GM23338 (cell line): ENCODE results near the gene YES1.

ENCODE experiments used
- CREB1 ChIP-seq: fragments of 250-450 bp; sonication (Bioruptor Pico); IDR thresholded peaks from 2 replicates; pipeline ENCODE4 v1.5.0; 2020; ENCODE audit warnings: low read depth, mild to moderate bottlenecking, moderate library complexity
- EZH2 ChIP-seq: fragments of 200-600 bp; sonication (generic); IDR thresholded peaks from one replicate; pipeline ENCODE4 v1.8.0; 2017; ENCODE audit warnings: antibody characterized with exemption, mild to moderate bottlenecking, low read depth; ENCODE audit not compliant: unreplicated experiment
- EZH2phosphoT487 ChIP-seq: fragments of 200-600 bp; sonication (generic); IDR thresholded peaks from one replicate; pipeline ENCODE4 v1.8.1; 2018; ENCODE audit warnings: antibody characterized with exemption; ENCODE audit not compliant: unreplicated experiment
- JUNB ChIP-seq: IDR thresholded peaks from one replicate; pipeline ENCODE4 v1.6.1; 2016; ENCODE audit warnings: antibody characterized with exemption; ENCODE audit not compliant: unreplicated experiment
- NANOG ChIP-seq: IDR thresholded peaks from 2 replicates; pipeline ENCODE4 v1.6.1; 2016; ENCODE audit warnings: antibody characterized with exemption, borderline replicate concordance
- POLR2AphosphoS5 ChIP-seq: IDR thresholded peaks from 2 replicates; pipeline ENCODE4 v1.6.1; 2016; ENCODE audit warnings: antibody characterized with exemption, low read depth
- REST ChIP-seq: IDR thresholded peaks from one replicate; pipeline ENCODE4 v1.6.1; 2018; ENCODE audit warnings: antibody characterized with exemption; ENCODE audit not compliant: unreplicated experiment
- STAT1 ChIP-seq: IDR thresholded peaks from one replicate; pipeline ENCODE4 v1.6.1; 2016; ENCODE audit warnings: antibody characterized with exemption; ENCODE audit not compliant: unreplicated experiment
- ZNF114 ChIP-seq: fragments of 250-450 bp; sonication (Bioruptor Pico); IDR thresholded peaks from 2 replicates; pipeline ENCODE4 v1.5.0; 2020; ENCODE audit warnings: mild to moderate bottlenecking, moderate library complexity
- ZNF331 ChIP-seq: fragments of 250-450 bp; sonication (Bioruptor Pico); IDR thresholded peaks from 2 replicates; pipeline ENCODE4 v1.5.0; 2020; ENCODE audit warnings: low read depth, mild to moderate bottlenecking, moderate library complexity
- TF ChIP-seq, protein P1 (sequence below), 2 experiments: fragments of 200-600 bp in 1 of 2; sonication (generic) in 1 of 2; conservative IDR thresholded peaks; 2 replicates each; pipeline versions ENCODE4 v1.5.1 to v1.6.1; 2016 to 2017; ENCODE audit warnings: antibody characterized with exemption in 2 of 2, low read depth in 2 of 2, mild to moderate bottlenecking in 2 of 2, moderate library complexity in 1 of 2
- TF ChIP-seq, protein P2 (sequence below): IDR thresholded peaks from 2 replicates; pipeline ENCODE4 v1.6.1; 2016; ENCODE audit warnings: antibody characterized with exemption
- TF ChIP-seq, protein P3 (sequence below): fragments of 250-450 bp; sonication (Bioruptor Pico); IDR thresholded peaks from 2 replicates; pipeline ENCODE4 v1.5.0; 2020; ENCODE audit warnings: mild to moderate bottlenecking, moderate library complexity

DNA sequence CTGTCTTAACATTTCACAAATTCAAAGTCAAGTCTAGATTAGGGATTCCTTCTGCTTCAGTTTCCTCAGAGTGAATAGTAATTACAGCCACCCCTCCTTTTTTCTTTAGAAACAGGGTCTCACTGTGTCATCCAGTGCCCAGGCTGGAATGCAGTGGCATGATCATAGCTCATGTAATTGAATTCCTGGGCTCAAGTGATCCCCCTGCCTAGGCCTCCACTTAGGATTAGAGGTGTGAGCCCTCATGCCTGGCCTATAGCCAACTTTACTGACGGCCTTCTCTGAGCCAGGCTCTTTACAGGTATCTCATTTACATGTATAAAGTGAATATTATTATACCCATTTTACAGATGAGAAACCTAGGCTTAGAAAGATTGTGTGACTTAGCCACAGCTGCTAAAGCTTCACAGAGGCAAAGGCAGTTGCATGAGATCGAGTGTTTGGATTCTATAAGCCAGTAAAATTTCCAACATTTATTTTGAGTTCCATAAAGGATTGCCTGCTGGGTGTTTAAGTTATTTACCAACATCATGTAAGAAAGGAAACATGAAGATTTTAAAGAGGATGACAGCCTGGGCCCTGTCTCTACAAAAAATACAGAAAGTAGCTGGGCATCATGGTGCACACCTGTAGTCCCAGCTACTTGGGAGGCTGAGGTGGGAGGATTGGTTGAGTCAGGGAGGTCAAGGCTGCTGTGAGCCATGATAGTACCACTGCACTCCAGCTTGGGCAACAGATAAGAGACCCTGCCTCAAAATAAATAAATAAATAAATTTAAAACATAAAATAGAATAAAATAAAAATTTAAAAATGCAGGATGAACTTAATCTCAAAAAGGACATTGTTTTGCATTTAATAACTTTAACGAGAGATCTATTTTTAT is 101.4 kb downstream of the YES1 start:
- TF ChIP-seq, protein P1, sequence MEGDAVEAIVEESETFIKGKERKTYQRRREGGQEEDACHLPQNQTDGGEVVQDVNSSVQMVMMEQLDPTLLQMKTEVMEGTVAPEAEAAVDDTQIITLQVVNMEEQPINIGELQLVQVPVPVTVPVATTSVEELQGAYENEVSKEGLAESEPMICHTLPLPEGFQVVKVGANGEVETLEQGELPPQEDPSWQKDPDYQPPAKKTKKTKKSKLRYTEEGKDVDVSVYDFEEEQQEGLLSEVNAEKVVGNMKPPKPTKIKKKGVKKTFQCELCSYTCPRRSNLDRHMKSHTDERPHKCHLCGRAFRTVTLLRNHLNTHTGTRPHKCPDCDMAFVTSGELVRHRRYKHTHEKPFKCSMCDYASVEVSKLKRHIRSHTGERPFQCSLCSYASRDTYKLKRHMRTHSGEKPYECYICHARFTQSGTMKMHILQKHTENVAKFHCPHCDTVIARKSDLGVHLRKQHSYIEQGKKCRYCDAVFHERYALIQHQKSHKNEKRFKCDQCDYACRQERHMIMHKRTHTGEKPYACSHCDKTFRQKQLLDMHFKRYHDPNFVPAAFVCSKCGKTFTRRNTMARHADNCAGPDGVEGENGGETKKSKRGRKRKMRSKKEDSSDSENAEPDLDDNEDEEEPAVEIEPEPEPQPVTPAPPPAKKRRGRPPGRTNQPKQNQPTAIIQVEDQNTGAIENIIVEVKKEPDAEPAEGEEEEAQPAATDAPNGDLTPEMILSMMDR (conservative IDR thresholded peaks at IDR 0.05; ENCODE audit: low read depth in 2 of 2) = no peak
- TF ChIP-seq REST (no peak), ZNF331 (CRISPR knock-in tag) (no peak), NANOG (no peak), EZH2 (no peak), STAT1 (no peak), POLR2AphosphoS5 (no peak), EZH2phosphoT487 (no peak), CREB1 (CRISPR knock-in tag) (no peak), JUNB (no peak), ZNF114 (CRISPR knock-in tag) (no peak)
- TF ChIP-seq, protein P2, sequence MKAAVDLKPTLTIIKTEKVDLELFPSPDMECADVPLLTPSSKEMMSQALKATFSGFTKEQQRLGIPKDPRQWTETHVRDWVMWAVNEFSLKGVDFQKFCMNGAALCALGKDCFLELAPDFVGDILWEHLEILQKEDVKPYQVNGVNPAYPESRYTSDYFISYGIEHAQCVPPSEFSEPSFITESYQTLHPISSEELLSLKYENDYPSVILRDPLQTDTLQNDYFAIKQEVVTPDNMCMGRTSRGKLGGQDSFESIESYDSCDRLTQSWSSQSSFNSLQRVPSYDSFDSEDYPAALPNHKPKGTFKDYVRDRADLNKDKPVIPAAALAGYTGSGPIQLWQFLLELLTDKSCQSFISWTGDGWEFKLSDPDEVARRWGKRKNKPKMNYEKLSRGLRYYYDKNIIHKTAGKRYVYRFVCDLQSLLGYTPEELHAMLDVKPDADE = no peak
- TF ChIP-seq, protein P3, sequence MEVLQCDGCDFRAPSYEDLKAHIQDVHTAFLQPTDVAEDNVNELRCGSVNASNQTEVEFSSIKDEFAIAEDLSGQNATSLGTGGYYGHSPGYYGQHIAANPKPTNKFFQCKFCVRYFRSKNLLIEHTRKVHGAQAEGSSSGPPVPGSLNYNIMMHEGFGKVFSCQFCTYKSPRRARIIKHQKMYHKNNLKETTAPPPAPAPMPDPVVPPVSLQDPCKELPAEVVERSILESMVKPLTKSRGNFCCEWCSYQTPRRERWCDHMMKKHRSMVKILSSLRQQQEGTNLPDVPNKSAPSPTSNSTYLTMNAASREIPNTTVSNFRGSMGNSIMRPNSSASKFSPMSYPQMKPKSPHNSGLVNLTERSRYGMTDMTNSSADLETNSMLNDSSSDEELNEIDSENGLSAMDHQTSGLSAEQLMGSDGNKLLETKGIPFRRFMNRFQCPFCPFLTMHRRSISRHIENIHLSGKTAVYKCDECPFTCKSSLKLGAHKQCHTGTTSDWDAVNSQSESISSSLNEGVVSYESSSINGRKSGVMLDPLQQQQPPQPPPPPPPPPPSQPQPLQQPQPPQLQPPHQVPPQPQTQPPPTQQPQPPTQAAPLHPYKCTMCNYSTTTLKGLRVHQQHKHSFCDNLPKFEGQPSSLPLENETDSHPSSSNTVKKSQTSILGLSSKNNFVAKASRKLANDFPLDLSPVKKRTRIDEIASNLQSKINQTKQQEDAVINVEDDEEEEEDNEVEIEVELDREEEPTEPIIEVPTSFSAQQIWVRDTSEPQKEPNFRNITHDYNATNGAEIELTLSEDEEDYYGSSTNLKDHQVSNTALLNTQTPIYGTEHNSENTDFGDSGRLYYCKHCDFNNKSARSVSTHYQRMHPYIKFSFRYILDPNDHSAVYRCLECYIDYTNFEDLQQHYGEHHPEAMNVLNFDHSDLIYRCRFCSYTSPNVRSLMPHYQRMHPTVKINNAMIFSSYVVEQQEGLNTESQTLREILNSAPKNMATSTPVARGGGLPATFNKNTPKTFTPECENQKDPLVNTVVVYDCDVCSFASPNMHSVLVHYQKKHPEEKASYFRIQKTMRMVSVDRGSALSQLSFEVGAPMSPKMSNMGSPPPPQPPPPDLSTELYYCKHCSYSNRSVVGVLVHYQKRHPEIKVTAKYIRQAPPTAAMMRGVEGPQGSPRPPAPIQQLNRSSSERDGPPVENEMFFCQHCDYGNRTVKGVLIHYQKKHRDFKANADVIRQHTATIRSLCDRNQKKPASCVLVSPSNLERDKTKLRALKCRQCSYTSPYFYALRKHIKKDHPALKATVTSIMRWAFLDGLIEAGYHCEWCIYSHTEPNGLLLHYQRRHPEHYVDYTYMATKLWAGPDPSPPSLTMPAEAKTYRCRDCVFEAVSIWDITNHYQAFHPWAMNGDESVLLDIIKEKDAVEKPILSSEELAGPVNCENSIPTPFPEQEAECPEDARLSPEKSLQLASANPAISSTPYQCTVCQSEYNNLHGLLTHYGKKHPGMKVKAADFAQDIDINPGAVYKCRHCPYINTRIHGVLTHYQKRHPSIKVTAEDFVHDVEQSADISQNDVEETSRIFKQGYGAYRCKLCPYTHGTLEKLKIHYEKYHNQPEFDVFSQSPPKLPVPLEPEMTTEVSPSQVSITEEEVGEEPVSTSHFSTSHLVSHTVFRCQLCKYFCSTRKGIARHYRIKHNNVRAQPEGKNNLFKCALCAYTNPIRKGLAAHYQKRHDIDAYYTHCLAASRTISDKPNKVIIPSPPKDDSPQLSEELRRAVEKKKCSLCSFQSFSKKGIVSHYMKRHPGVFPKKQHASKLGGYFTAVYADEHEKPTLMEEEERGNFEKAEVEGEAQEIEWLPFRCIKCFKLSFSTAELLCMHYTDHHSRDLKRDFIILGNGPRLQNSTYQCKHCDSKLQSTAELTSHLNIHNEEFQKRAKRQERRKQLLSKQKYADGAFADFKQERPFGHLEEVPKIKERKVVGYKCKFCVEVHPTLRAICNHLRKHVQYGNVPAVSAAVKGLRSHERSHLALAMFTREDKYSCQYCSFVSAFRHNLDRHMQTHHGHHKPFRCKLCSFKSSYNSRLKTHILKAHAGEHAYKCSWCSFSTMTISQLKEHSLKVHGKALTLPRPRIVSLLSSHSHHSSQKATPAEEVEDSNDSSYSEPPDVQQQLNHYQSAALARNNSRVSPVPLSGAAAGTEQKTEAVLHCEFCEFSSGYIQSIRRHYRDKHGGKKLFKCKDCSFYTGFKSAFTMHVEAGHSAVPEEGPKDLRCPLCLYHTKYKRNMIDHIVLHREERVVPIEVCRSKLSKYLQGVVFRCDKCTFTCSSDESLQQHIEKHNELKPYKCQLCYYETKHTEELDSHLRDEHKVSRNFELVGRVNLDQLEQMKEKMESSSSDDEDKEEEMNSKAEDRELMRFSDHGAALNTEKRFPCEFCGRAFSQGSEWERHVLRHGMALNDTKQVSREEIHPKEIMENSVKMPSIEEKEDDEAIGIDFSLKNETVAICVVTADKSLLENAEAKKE = no peak
